GM12891 (cell line): ENCODE data around the gene ECT2.

Experiments used
- POLR2A ChIP-seq: IDR thresholded peaks from 2 replicates; pipeline ENCODE4 v1.6.1; 2011; ENCODE audit warnings: low read depth, low read length, control low read depth
- POLR2AphosphoS5 ChIP-seq: IDR thresholded peaks from 2 replicates; pipeline ENCODE4 v1.6.1; 2011; ENCODE audit warnings: low read depth, low read length, control low read depth
- SPI1 ChIP-seq: IDR thresholded peaks from 2 replicates; pipeline ENCODE4 v1.6.1; 2011; ENCODE audit warnings: low read depth, low read length, control low read depth
- TAF1 ChIP-seq: IDR thresholded peaks from 2 replicates; pipeline ENCODE4 v1.6.1; 2011; ENCODE audit warnings: low read depth, low read length, control low read depth

GRCh38 chr3:172749230-172749965, 1.1 kb upstream of the ECT2 start:
- TF ChIP-seq TAF1 = no peak
- TF ChIP-seq POLR2AphosphoS5 = no peak
- TF ChIP-seq SPI1 = no peak
- TF ChIP-seq POLR2A = no peak
